Hepatocyte (in vitro differentiated cells): ENCODE data around the gene TFB2M. TPM values are rescaled to one million over a fixed set of nuclear protein-coding genes. Genes with fewer than 3 reads are reported as not detected.

Experiments
- DNase-seq: peaks from one replicate; pipeline ENCODE4 v3.0.0-alpha.2; 2016; ENCODE audit warnings: low spot score
- H2AFZ ChIP-seq: fragments of 200-600 bp; sonication (generic); 2 replicates; pipeline ENCODE4 v1.6.0; 2016; ENCODE audit warnings: antibody characterized with exemption, mild to moderate bottlenecking
- H3K27ac ChIP-seq: fragments of 200-600 bp; sonication (generic); 2 replicates; pipeline ENCODE4 v1.5.1; 2016; ENCODE audit warnings: mild to moderate bottlenecking
- H3K27me3 ChIP-seq: fragments of 200-600 bp; sonication (generic); 2 replicates; pipeline ENCODE4 v1.6.1; 2016
- H3K36me3 ChIP-seq: fragments of 200-600 bp; sonication (generic); replicated peaks from 2 replicates; pipeline ENCODE4 v1.5.1; 2016; ENCODE audit warnings: low read depth; ENCODE audit not compliant: insufficient read depth
- H3K4me1 ChIP-seq: fragments of 200-600 bp; sonication (generic); 2 replicates; pipeline ENCODE4 v1.5.1; 2016; ENCODE audit warnings: mild to moderate bottlenecking, moderate library complexity; ENCODE audit not compliant: insufficient read depth
- H3K4me2 ChIP-seq: fragments of 200-600 bp; sonication (generic); 2 replicates; pipeline ENCODE4 v1.6.0; 2016
- H3K4me3 ChIP-seq: fragments of 200-600 bp; sonication (generic); 2 replicates; pipeline ENCODE4 v1.5.1; 2016; ENCODE audit warnings: mild to moderate bottlenecking
- H3K79me2 ChIP-seq: fragments of 200-600 bp; sonication (generic); 2 replicates; pipeline ENCODE4 v1.6.0; 2017; ENCODE audit warnings: mild to moderate bottlenecking
- H3K9me2 ChIP-seq: fragments of 200-600 bp; sonication (generic); replicated peaks from 2 replicates; pipeline ENCODE4 v1.6.0; 2017; ENCODE audit warnings: mild to moderate bottlenecking; ENCODE audit not compliant: insufficient read depth
- H3K9me3 ChIP-seq: fragments of 200-600 bp; sonication (generic); 2 replicates; pipeline ENCODE4 v1.5.1; 2016; ENCODE audit warnings: low read depth, mild to moderate bottlenecking
- H4K20me1 ChIP-seq: fragments of 200-600 bp; sonication (generic); 2 replicates; pipeline ENCODE4 v1.6.0; 2016; ENCODE audit warnings: mild to moderate bottlenecking; ENCODE audit not compliant: insufficient read depth, poor library complexity, severe bottlenecking
- CTCF ChIP-seq: fragments of 200-600 bp; sonication (generic); IDR thresholded peaks from 2 replicates; pipeline ENCODE4 v1.5.1; 2016; ENCODE audit warnings: antibody characterized with exemption, mild to moderate bottlenecking; ENCODE audit not compliant: poor library complexity
- EZH2 ChIP-seq: fragments of 200-600 bp; sonication (generic); IDR thresholded peaks from 2 replicates; pipeline ENCODE4 v1.6.1; 2016; ENCODE audit warnings: antibody characterized with exemption, mild to moderate bottlenecking, borderline replicate concordance
- EZH2phosphoT487 ChIP-seq: fragments of 200-600 bp; sonication (generic); IDR thresholded peaks from one replicate; pipeline ENCODE4 v1.6.1; 2018; ENCODE audit warnings: antibody characterized with exemption, mild to moderate bottlenecking, low read depth, moderate library complexity; ENCODE audit not compliant: unreplicated experiment, severe bottlenecking
- WGBS: methylation state at CpG from one replicate; pipeline ENCODE4 v1.1.6; 2016; ENCODE audit warnings: low lambda C conversion rate; ENCODE audit errors: missing lambda C conversion rate; 5-methylcytosine and 5-hydroxymethylcytosine counted together
- polyA plus RNA-seq: library from polyadenylated mRNA; unstranded; fragments of >200 nt; fragmentation: Nextera tagmentation; extraction: Ambion mirVana; gene quantifications from 2 replicates; pipeline ENCODE4 v1.2.1, GENCODE V29; 2016
- small RNA-seq: library from RNA; depleted of rRNA; stranded (forward); fragments of <200 nt; gene quantifications from one replicate; pipeline ENCODE3, GENCODE V24; 2014
- total RNA-seq: library from RNA; depleted of rRNA; stranded (reverse); fragments of >200 nt; gene quantifications from 2 replicates; pipeline ENCODE4 v1.2.3, GENCODE V29; 2014

Gene TFB2M
- total and polyA plus RNA-seq, 2 experiments from 2014 or later, result 14.2 to 16.3 TPM

GRCh38 chr1:246491551-246492053, 74.5 kb downstream of the TFB2M start:
- Histone ChIP-seq H3K27ac (no peak overlapping the region), H3K36me3 (no peaks in the 10 kb centered on the region), H4K20me1 (no peaks in the 10 kb centered on the region), H2AFZ (no peak overlapping the region), H3K9me3 (no peaks in the 10 kb centered on the region), H3K27me3 (no peaks in the 10 kb centered on the region), H3K4me3 (no peak overlapping the region), H3K4me2 (no peak overlapping the region), H3K79me2 (peaks cover 15% of the 10 kb centered on the region), H3K9me2 (no peaks in the 10 kb centered on the region), H3K4me1 (no peaks in the 10 kb centered on the region)
- no peak for DNase-seq
- 92% methylated on average over 7 of the region's 7 CpGs for WGBS
- no peak for TF ChIP-seq EZH2
- no peak for TF ChIP-seq EZH2phosphoT487
- TF ChIP-seq CTCF, result no peak

Small RNA genes lying within 50 kb of the gene (small RNA-seq; reads per million reads assigned to genes)
- gene AL356583.2, result not detected

Other genes starting within 250 kb of the TFB2M start
- 25.2 and 30.8 TPM in 2 replicates for gene SMYD3, start 59.0 kb downstream of the TFB2M start, total RNA-seq
- gene SMYD3, start 59.0 kb downstream of the TFB2M start, polyA plus RNA-seq, result 48.3 and 68.5 TPM in 2 replicates
- gene CNST, start 195 bp upstream of the TFB2M start, total RNA-seq, result 16.2 and 16.4 TPM in 2 replicates
- gene CNST, start 195 bp upstream of the TFB2M start, polyA plus RNA-seq, result 6.1 and 7.1 TPM in 2 replicates
- gene SCCPDH, start 158.1 kb upstream of the TFB2M start, total RNA-seq, result 44.2 and 47.6 TPM in 2 replicates
- 39.3 and 44.8 TPM in 2 replicates for gene SCCPDH, start 158.1 kb upstream of the TFB2M start, polyA plus RNA-seq